Nucleus accumbens (tissue), 56 donors: ENCODE data around the gene TMEM139.
A peak's percentile ranks its signal among the peaks of the same experiment; 100 is the strongest.

Source experiments
- DNase-seq, 56 donors: peaks; one replicate each; lab custom pipeline; 2025; lab: John Stamatoyannopoulos, UW

TMEM139 gene

DNA sequence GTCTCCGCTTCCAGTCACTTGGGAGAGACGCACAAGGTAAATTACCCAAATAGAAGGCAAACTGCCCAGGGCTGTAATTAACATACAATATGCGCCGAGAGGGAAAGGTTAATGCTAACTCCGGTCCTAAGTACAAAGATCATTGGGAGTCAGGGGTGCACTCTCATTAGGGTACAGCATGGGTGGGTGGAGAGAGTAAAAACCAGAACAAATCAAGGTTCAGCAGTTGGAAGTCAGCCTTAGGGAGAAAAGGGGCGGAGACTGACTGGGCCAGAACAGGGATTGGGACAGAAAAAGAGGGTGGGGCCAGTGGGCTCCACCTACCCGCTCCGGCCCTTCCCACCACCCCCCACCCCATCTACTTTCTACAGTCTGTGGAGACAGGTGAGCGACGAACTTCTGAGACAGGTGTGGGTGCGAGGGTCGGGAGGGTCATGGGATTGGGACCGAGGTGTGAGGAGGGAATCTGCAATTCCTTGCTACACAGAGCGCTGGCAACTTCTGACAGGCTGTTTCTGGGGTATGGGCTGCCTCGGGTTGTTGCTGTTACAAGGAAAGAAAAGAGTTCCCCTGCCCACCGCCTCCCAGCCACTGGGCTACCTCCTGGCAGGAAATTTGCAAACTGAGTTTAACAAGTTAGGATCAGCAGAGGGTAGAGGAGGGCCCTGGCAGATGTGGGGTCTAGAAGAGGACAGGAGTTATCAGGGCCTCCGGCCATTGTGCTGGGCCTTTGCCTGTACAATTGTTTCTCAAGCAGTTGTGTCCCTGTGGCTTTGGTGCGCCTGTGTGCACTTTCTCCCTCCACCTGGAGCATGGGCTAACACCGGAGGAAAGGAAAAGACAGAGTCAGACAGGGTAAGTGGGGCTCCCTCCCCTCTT, at the start of gene TMEM139:
TMEM139 (plus strand) TSS at position 368 of the 879 bp plus-strand sequence. CDS start 1,000 bp downstream, outside the sequence.
- DNase-seq: peak in 17 of 56 donors; percentile 7 to 59 (median 31)

DNA sequence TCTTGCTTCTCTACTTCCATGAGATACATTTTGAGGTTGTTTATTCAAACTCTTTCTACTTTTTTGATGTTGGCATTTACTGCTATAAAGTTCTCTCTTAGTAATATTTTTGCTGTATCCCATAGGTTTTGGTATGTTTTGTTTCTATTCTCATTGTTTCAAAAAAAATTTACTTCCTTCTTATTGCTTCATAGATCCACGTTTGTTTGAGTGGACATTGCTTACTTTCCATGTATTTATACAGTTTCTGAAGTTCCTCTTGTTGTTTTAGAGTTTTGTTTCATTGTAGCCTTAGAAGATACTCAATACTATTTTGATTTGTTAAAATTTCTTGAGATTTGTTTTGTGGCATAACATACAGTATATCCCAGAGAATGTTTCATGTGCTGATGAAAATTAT, 49.2 kb upstream of the TMEM139 start:
- DNase-seq: no peak

DNA sequence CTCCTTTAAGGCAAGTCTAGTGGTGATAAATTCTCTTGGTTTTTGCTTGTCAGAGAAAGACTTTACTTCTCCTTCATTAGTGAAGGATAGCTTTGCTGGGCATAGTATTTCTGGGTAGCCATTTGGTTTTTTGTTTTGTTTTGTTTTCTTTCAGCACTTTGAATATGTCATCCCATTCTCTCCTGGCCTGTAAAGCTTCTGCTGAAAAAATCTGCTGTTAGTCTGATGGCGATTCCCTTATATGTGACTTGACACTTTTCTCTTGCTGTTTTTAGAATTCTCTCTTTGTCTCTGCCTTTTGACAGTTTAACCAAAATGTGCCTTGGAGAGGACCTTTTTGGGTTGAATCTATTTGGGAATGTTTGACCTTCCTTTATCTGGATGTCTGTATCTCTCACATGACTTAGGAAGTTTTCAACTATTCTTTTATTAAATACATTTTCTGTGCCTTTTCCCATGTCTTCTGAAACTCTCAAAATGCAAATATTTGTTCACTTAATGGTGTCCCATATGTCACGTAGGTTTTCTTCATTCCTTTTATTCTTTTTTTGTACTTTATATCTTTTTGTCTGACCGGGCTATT, 48.3 kb upstream of the TMEM139 start:
- DNase-seq: no peak

DNA sequence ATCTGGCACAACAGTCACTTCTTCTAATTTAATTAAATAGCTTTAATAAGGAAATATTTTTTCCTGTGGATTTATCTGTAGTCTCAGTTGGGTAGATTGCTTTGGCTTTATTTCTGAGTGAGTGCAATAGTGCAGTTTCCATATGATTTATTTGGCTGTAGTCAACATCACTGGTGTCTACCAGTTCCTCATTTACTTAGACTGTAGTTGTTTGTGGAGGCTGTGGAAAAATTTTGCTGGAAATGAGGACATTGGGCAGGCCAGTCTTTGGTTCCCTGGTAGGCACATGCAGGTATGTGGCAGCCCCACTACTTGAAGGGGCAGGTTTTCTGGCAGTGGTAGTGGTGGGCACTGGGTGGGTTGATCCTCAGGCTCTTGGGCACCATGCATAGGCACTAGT, 47.4 kb upstream of the TMEM139 start:
- no peak for DNase-seq

DNA sequence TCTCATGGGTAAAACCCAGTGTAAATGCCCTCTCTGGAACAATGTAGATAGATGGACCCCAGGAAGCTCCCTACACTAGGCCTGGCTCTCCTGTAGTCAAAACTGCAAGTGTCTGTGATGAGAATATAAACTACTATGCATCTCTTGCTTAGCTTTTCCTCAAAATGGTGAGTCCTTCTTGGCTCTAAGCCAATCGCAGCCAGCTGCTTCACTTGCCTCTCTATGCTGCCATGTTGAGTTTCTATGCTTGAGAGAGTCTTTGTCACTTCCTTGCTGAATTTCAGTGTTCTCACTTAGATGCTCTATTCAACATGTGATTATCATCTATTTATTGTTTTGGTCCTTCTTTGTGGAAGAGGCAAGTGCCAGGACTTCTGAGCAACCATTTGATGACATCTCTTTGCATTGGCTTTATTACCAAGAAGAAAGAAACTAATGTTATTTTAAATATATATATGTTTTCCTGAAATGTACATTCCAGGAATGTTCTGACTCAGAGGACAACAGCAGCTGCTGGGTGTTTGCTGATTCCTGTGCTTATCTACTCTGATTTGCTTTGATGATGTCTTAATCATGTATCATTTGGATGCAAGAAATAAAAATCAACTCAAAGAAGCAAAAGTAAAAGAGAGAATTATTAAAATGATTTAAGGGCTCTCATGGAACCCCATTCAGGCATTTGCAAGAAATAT, 46.3 kb upstream of the TMEM139 start:
- DNase-seq: no peak

DNA sequence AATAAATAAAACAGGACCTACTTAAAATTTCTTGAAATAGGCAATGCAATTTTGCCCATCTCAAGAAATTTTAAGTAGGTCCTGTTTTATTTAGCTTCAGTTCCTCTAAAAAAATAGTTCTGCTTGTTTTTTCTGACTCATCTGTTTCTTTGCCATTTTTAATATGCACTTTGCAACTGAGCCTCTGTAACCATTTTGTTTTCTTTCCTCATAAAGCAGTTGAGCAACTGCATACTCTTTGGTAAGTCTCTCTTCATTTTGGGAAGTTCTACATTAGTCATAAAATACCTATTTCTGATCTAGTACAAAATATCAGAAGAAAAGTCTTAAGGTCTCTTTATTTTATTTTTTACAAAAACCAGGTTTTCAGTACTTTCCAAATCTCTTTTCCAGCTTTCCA, 44.9 kb upstream of the TMEM139 start:
- DNase-seq: no peak

DNA sequence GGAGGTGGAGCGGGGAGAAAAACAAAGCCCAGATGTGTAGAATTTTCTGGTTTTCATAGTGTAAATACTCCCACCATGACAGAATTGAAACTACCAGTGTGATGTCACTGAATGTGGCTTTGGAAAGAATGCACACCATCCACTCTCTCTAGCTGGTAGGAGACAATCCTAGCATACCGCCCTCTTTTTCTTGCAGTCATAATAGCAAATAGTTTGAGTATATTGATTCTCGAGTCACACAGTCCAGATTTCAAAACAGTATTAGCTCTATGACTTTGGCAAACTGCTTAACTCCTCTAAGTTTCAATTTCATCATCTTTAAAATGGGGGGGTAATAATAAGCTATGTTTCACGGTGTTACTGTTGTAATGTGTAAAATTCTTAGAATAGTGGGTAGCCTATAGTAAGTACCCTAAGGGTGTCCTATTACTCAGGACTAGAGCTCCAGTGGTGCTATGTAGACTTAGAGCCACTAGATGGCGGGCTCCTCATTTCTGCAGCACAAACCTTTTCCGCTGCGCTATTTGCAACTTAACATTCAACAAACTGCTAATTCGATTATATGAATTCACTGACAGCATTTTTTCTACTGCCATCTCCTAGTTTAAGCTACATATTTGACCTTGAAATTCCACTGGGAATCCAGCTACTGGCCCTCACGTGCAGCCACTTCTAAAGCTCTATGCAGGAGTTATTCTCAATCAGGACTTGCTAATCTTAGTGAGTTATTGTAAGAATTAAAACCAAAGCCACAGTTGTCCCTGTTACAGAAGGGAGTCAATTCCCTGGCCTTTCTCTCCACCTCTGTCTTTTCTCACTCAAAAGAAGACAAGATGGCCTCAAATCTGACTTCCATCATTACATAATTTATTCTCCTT, 44.2 kb upstream of the TMEM139 start:
- peak in 40 of 56 donors; percentile 8 to 84 (median 36) for DNase-seq

DNA sequence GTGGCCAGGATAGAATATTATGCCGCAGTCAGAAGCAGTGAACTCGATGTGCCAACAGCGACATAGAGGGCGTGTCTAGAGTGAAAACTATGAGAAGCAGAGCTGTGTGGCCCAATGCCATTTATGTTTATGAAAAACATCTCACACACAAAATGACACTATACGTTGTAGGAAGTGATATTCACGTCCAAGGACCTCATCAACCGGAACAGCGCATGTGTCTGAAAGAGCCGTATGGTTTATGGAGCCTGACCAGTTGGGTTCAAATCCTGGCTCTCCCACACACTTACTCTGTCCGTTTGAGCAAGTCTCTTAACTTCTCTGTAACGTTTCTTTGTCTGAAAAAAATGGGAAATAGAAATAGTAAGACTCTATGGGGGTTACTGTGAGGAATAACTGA, 42.5 kb upstream of the TMEM139 start:
- no peak for DNase-seq

DNA sequence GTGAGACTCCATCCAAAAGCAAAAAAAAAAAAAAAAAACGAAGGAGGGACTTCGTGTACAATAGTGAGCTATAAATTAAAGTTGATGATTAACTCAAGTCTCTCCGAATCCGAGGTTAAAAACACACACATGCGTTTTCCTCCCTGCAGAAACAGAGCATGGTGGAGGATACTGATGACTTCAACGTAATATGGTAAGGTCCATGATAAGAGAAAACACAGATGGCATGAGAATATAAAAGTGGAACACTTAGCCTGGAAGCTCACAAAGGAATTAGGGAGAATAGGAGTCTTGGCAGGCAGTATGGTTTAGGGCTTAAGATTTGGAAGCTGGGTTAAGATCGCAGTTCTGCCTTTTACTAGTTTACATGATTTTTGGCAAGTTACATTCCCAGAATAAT, 41.6 kb upstream of the TMEM139 start:
- DNase-seq: no peak

DNA sequence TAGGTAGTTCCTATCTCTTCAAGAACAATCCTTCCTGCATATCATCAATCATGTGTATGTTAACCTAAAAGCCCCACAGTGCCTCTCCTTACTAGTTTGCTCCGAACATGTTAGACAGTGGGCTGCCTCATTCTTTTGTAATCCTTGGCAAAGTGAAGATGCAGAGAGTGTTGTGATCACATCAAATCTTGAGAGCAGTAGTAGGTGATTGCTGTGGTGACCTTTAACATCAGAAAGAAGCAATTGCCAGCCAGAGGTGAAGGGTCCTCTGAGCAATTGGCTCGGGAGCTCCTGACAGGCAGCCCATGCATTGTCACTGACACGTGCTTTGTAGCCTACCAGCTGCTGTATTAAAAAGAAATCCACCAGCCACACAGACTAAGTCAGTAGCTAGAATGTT, 41.1 kb upstream of the TMEM139 start:
- no peak for DNase-seq

DNA sequence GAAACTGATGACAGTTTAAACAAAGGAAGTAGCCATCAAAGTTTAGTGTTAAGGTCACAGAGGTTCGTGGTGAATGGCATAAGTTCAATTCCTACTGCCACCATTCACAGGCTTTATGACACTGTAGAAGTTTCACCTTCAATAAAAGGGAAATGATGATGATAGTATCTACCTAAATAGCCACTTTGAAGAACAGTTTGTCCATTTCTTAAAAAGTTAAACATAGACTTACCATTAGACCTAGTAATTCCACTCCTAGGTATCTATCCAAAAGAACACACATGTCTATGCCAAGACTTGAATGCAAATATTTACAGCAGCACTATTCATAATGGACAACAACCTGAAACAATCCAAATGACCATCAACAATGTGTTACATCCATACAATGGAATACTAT, 40.4 kb upstream of the TMEM139 start:
- no peak for DNase-seq

DNA sequence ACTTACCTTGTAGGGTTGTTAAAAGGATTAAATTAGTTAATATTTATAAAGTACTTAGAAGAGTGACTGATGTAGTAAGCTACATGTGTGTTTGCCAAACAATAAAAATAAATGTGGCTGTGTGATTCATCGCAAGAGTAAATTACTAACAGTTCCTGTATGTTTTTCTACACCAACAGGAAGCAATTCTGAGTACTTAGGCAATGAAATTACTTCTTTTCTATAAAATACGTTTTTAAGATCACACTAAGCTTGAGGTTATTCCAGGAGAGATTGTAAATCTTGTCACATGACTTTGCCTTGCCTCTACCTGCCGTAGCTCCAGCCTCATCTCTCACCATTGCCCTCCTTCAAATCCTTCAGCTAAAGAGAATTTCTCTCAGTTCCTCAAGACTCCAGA, 39.6 kb upstream of the TMEM139 start:
- DNase-seq: no peak

DNA sequence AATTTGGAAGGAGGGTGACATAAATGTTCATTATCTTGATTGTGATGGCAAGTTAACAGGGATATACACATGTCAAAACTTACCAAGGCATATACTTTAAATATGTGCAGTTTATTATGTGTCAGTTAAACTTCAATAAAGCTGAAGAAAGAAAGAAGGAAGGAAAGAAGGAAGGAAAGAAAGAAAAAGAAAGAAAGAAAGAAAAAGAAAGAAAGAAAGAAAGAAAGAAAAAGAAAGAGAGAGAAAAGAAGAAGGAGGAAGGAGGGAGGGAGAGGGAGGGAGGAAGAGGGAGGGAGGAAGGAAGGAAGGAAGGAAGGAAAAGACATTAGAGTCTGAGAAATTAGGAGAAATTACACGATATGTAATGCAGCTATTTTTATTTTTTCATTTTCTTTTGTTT, 37.4 kb upstream of the TMEM139 start:
- no peak for DNase-seq

DNA sequence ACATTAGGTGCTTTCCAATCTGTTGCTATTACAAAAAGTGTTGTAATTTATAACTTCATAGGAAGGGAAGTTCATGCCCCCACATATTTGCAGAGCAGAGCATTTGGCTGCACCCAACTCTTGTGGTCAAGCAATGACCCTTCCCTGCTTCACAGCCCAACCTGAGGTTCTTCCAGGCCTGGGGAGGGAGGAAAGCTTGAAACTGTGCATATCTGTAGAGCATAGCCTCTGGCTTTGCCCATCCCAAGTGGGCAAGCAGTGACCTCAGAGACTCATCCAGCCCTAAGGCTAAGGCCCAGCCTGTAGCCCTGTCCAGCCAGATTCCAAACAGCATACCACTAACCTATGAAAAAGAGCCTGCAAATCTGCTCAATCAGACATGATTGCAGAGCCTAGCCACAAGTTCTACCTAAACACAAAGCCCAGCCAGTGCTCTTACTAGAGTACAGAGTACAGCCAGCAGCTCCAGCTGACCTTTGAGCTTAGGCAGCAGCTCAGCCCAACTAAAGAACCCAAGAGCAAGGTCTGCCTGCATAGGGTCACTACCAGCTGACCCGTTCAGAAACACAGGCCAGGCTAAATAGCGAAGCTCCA, 35.9 kb upstream of the TMEM139 start:
- DNase-seq: no peak

DNA sequence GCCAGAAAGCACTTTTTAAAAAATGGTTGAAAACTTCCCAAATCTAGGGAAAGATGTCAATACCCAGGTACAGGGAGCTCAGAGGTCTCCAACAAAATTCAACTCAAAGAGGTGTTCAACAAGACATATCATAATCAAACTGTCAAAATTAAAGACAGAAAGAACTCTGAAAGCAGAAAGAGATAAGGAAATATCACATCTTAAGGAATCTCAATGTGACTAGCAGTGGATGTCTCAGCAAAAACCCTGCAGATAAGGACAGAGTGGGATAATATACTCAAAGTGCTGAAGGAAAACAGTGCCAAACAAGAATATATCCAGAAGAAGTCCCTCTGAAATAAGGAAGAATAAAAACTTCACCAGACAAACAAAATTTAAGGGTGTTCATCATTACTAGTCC, 34.6 kb upstream of the TMEM139 start:
- DNase-seq: no peak

DNA sequence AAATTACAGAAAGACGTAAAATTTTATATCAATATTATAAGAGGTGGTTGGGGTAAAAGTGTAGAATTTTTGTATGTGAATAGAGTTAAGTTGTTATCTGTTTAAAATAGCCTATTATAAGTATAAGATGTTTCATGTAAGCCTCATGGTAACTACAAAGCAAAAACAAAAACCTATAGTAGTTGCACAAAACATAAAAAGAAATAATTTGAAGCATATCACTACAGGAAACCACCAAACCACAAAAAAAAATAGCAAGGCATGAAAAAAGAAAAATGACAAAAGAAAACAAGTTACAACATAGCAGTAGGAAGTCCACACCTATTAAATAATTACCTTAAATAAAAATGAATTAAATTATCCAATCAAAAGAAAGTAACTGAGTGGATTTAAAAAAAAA, 33.9 kb upstream of the TMEM139 start:
- DNase-seq: no peak

DNA sequence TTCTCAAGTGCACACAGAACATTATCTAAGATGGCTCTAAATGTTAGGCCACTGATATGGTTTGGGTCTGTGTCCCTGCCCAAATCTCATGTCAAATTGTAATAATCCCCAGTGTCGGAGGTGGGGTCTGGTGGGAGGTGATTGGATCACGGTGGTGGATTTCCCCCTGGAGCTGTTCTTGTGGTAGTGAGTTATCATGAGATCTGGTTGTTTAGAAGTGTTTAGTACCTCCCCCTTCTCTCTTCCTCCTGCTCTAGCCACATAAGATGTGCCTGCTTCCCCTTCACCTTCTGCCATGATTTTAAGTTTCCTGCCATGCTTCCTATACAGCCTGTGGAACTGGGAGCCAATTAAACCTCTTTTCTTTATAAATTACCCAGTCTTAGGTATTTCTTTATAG, 32.8 kb upstream of the TMEM139 start:
- DNase-seq: no peak

DNA sequence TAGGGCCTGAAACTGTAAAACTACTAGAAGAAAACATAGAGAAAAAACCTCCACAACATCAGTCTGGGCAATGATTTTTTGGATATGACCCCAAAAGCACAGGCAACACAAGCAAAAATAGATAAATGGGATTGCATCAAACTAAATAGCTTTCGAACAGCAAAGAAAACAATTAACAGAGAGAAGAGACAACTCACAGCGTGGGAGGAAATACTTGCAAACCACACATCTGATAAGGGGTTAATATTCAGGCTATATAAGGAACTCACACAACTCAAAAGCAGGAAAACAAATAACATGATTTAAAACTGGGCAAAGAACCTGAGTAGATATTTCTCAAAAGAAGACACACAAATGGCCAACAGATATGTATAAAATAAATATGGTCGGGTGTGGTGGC, 29.2 kb upstream of the TMEM139 start:
- no peak for DNase-seq

DNA sequence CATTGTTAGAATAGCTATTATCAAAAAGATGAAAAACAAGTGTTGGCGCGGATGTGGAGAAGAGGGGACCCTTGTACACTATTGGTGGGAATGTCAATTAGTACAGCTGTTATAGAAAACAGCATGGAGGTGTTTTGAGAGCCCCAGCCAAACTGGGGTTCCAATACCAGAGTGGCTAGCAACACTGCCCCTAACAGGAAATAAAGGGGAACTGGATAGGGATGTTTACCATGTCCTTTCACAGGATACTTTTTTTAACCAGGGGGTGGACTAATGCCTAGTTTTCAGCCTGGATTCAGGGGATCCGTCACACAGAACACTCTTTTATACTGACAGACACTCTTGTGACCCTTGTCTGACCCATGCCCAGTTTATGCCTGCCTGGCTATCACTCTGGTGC, 28.4 kb upstream of the TMEM139 start:
- no peak for DNase-seq

DNA sequence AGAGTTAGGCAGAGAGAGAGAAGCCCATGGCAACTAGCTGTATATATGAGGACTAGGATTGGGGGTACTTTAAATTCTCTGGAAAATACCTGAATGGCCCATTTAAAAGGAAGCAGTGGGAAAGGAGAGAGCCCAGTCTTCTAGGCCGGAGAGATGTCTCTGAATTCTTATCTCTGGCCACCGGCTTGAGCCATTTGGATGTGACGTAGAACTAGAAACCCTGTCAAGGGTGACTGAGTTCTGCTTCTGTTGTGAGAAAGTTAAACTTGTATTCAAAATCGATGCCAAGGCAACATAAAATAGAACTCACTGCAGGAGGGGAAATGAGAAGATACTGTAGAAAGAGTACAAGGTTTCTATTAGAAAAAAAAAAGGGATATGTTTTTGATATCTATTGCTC, 27.8 kb upstream of the TMEM139 start:
- DNase-seq: no peak
